A549 (cell line): ENCODE measurements around the gene HEG1. TPM values are rescaled to one million over a fixed set of nuclear protein-coding genes. Genes with fewer than 3 reads are reported as not detected.
A peak's percentile ranks its signal among the peaks of the same experiment; 100 is the strongest.

Source experiments
- ATAC-seq, 2 experiments: fragments of 200-7000 bp in 1 of 2; fragments of >200 bp in 1 of 2; cut with Nextera tagmentation in 1 of 2; cut with Tn5 transposase in 1 of 2; 3 replicates each; pipeline versions ENCODE4 v1.8.0 to v1.9.1; 2018 to 2020; ENCODE audit warnings: mild to moderate bottlenecking in 1 of 2, moderate library complexity in 1 of 2
- CTCF ChIA-PET: fragments of 300-600 bp; sonication (Branson Sonifier 250); formaldehyde crosslinking; extraction: SDS; loops from one replicate; lab custom pipeline; 2021; ENCODE audit warnings: antibody characterized with exemption, inconsistent platforms; lab: Yijun Ruan, JAX
- POLR2A ChIA-PET: fragments of 350-600 bp; formaldehyde crosslinking; extraction: SDS; loops from one replicate; lab custom pipeline; 2021; ENCODE audit warnings: antibody characterized with exemption, inconsistent platforms; lab: Yijun Ruan, JAX
- DNase-seq, 2 experiments: peaks; one replicate each; pipeline versions ENCODE4 v3.0.0 to v3.0.0-alpha.2; 2011 to 2016; ENCODE audit warnings: low read depth in 1 of 2, low spot score in 1 of 2
- FAIRE-seq: peaks from 2 replicates; lab custom pipeline; 2011; peaks lifted over from hg19 to GRCh38; lab: Jason Lieb, UNC
- H3K27ac ChIP-seq, 2 experiments: fragments of >200 bp; sonication (Bioruptor Twin); formaldehyde crosslinking; 3 replicates each; pipeline ENCODE4 v1.5.1; 2016 to 2017
- H3K4me1 ChIP-seq: fragments of >200 bp; sonication (Bioruptor Twin); formaldehyde crosslinking; 3 replicates; pipeline ENCODE4 v1.6.1; 2016
- H3K4me2 ChIP-seq: fragments of >200 bp; sonication (Bioruptor Twin); formaldehyde crosslinking; 3 replicates; pipeline ENCODE4 v1.6.1; 2016
- H3K4me3 ChIP-seq: fragments of >200 bp; sonication (Bioruptor Twin); formaldehyde crosslinking; 3 replicates; pipeline ENCODE4 v1.5.1; 2016
- H3K9me3 ChIP-seq: fragments of >200 bp; sonication (Bioruptor Twin); formaldehyde crosslinking; 3 replicates; pipeline ENCODE4 v1.6.1; 2016
- BHLHE40 ChIP-seq: IDR thresholded peaks from 2 replicates; pipeline ENCODE4 v1.6.1; 2012; ENCODE audit warnings: low read depth, low read length, inconsistent platforms
- HOXB13 ChIP-seq: fragments of 250-450 bp; sonication (Bioruptor Pico); IDR thresholded peaks from 2 replicates; pipeline ENCODE4 v1.5.0; 2020; ENCODE audit warnings: low read depth, mild to moderate bottlenecking, moderate library complexity
- JUNB ChIP-seq: fragments of >200 bp; sonication (Bioruptor Twin); formaldehyde crosslinking; IDR thresholded peaks from 2 replicates; pipeline ENCODE4 v1.6.1; 2016
- KDM1A ChIP-seq: fragments of 200-600 bp; sonication (generic); IDR thresholded peaks from 2 replicates; pipeline ENCODE4 v1.6.1; 2016; ENCODE audit warnings: low read depth, mild to moderate bottlenecking
- KDM5A ChIP-seq: fragments of 200-600 bp; sonication (generic); IDR thresholded peaks from 2 replicates; pipeline ENCODE4 v1.6.1; 2016; ENCODE audit warnings: antibody characterized with exemption, mild to moderate bottlenecking
- NR3C1 ChIP-seq: fragments of >200 bp; sonication (Bioruptor Twin); formaldehyde crosslinking; IDR thresholded peaks from 3 replicates; pipeline ENCODE4 v1.6.1; 2017
- RAD21 ChIP-seq, 2 experiments: fragments of >200 bp in 1 of 2; sonication (Bioruptor Twin) in 1 of 2; formaldehyde crosslinking in 1 of 2; IDR thresholded peaks in 1 of 2; conservative IDR thresholded peaks in 1 of 2; 2 replicates in 1 of 2; 3 replicates in 1 of 2; pipeline ENCODE4 v1.6.1; 2012 to 2018; ENCODE audit warnings: inconsistent platforms in 1 of 2
- RARB ChIP-seq: fragments of 250-450 bp; sonication (Bioruptor Pico); IDR thresholded peaks from 2 replicates; pipeline ENCODE4 v1.8.0; 2021; ENCODE audit warnings: mild to moderate bottlenecking, moderate library complexity
- SMC3 ChIP-seq: fragments of >200 bp; sonication (Bioruptor Twin); formaldehyde crosslinking; IDR thresholded peaks from 3 replicates; pipeline ENCODE4 v1.6.1; 2018; ENCODE audit warnings: inconsistent platforms
- WGBS: methylation state at CpG from one replicate; pipeline ENCODE4 v1.1.6; 2017; ENCODE audit errors: missing lambda C conversion rate; 5-methylcytosine and 5-hydroxymethylcytosine counted together
- polyA plus RNA-seq, 4 experiments: library from polyadenylated mRNA; depleted of rRNA in 3 of 4; stranded (reverse); fragments of >200 nt; fragmentation: RNase III in 1 of 4; extraction: RNeasy Plus Mini Kit Qiagen cat#74134 plus additional on column Dnase treatment in 1 of 4; gene quantifications; 2 replicates in 3 of 4; 3 replicates in 1 of 4; pipeline ENCODE4 v1.2.3, GENCODE V29; 2011 to 2017
- TF ChIP-seq, protein P1 (sequence below): fragments of >200 bp; sonication (Bioruptor Twin); formaldehyde crosslinking; IDR thresholded peaks from 3 replicates; pipeline ENCODE4 v1.5.1; 2016
- TF ChIP-seq, protein P2 (sequence below): fragments of 450-650 bp; IDR thresholded peaks from 2 replicates; pipeline ENCODE4 v1.6.1; 2014; ENCODE audit warnings: antibody characterized with exemption
- TF ChIP-seq, protein P3 (sequence below): fragments of 250-450 bp; sonication (Bioruptor Pico); IDR thresholded peaks from 2 replicates; pipeline ENCODE4 v1.5.0; 2021; ENCODE audit warnings: mild to moderate bottlenecking, moderate library complexity, borderline replicate concordance
- TF ChIP-seq, protein P4 (sequence below): fragments of 200-600 bp; sonication (generic); IDR thresholded peaks from 2 replicates; pipeline ENCODE4 v1.6.1; 2016; ENCODE audit warnings: antibody characterized with exemption, mild to moderate bottlenecking, moderate library complexity

The HEG1 gene
- polyA plus RNA-seq, 2 of the 4 experiments (the other 2 are of a cell fraction): 5.4 to 5.6 TPM

DNA sequence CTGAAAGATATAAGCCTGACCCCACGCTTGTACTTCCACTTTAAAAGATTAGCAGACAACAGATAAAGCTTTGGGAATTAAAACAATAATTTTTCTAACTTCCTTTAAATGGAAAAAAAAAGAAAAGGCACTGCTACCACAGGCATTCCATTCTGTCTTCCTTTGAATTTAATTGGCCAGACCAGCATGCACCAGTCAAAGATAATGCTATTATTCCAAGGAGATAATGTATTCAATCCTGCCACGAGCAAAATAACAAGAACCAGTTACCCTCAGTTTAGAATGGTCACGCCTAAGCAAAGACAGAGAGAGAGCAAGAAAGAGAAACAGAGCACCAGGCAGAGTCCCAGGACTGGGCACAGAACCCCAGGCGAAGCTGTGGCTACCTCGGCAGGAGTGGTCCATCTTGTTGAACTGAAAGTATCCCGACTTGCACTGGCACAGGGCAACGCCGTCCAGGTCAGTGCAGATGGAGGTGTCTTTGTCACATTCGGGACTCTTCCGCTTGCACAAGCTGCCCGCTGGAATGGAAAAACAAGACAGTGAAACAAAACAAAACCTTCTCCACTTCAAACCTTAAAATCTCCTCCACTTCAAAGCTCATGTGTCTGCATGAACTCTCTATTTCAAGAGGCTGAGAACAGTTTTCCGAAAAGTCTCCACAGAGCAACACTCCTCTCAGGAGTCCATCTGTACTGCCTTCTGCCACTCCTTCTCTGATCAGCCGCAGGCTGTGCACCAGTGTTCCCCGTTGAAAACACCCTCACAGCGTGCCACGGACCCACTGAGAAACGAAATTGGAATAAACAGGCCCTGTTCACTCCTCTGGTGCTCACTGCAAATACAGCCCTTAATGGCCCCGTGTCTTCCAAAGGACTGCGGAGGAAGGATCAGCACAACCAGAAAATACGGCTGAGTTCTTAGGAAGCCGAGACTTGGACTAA lies 58.2 kb downstream of the HEG1 start:
- POLR2A ChIA-PET: no interaction called here
- H3K4me2 ChIP-seq: no peak overlapping the region
- DNase-seq: no peak
- H3K9me3 ChIP-seq: no peaks in the 10 kb centered on the region
- 0 out of 3 replicates have a peak, but pooled peaks cover 3% of the 10 kb centered on the region for H3K4me1 ChIP-seq
- H3K4me3 ChIP-seq: no peak overlapping the region
- no peak for TF ChIP-seq NR3C1
- TF ChIP-seq KDM5A: no peak
- TF ChIP-seq, protein P1, sequence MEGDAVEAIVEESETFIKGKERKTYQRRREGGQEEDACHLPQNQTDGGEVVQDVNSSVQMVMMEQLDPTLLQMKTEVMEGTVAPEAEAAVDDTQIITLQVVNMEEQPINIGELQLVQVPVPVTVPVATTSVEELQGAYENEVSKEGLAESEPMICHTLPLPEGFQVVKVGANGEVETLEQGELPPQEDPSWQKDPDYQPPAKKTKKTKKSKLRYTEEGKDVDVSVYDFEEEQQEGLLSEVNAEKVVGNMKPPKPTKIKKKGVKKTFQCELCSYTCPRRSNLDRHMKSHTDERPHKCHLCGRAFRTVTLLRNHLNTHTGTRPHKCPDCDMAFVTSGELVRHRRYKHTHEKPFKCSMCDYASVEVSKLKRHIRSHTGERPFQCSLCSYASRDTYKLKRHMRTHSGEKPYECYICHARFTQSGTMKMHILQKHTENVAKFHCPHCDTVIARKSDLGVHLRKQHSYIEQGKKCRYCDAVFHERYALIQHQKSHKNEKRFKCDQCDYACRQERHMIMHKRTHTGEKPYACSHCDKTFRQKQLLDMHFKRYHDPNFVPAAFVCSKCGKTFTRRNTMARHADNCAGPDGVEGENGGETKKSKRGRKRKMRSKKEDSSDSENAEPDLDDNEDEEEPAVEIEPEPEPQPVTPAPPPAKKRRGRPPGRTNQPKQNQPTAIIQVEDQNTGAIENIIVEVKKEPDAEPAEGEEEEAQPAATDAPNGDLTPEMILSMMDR: no peak
- TF ChIP-seq RARB: no peak
- TF ChIP-seq JUNB: no peak
- TF ChIP-seq, protein P2, sequence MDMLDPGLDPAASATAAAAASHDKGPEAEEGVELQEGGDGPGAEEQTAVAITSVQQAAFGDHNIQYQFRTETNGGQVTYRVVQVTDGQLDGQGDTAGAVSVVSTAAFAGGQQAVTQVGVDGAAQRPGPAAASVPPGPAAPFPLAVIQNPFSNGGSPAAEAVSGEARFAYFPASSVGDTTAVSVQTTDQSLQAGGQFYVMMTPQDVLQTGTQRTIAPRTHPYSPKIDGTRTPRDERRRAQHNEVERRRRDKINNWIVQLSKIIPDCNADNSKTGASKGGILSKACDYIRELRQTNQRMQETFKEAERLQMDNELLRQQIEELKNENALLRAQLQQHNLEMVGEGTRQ: no peak
- TF ChIP-seq BHLHE40: no peak
- TF ChIP-seq, all 56 proteins: peak for 0
- no peak overlapping the region for H3K27ac ChIP-seq
- FAIRE-seq (no peak), ATAC-seq (no peak)
- WGBS: 89% methylated on average over 21 of the region's 21 CpGs
- CTCF ChIA-PET: interaction anchor here (0.9 to 6.3 kb wide), 4 partner anchors 87 to 441 kb away, joined by 3 to 96 read pairs (median 3); no protein-coding TSS in a partner anchor

DNA sequence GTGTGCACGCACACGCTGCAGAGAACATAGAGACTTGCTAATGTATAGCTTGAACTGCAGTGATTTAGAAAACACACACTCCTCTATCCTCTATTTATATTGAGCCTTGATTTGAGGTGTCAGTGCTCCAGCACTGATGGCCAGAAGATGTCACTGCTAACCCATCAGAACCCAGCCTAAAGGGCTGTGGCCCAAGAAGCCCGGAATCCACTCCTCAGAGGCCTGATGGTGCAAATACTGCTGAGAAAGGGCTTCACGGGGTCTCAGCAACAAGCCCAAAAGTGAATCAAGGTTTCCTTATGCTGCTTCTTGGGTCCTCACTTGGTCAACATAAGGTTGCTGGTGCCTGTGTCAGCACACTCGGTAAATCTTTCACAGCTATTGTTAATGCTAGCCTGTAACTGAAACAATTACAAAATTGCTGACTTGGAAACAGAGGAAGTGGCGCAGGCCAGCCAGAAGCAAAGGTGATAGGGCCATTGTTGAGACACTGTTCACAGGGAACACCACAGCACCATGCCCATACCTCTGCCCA lies 60.3 kb downstream of the HEG1 start:
- POLR2A ChIA-PET: no interaction called here
- Histone ChIP-seq H3K4me3 (no peak overlapping the region), H3K27ac (peak overlapping the region; percentile 15 to 76; a peak in 4 of 6 replicates), H3K4me2 (no peak overlapping the region), H3K9me3 (no peaks in the 10 kb centered on the region), H3K4me1 (0 out of 3 replicates have a peak, but pooled peaks cover 3% of the 10 kb centered on the region)
- FAIRE-seq: no peak
- ATAC-seq: peak; percentile 97
- TF ChIP-seq SMC3 (peak; percentile 84), RAD21 (conservative IDR thresholded peaks at IDR 0.05 in 1 of 2, IDR thresholded peaks at IDR 0.05 in 1 of 2) (peak; percentile 90)
- TF ChIP-seq, protein P1: peak; percentile 72
- TF ChIP-seq, protein P2: no peak
- CTCF ChIA-PET: interaction anchor here (0.6 to 6.3 kb wide), 52 partner anchors 9 to 591 kb away, joined by 3 to 96 read pairs (median 3); no protein-coding TSS in a partner anchor
- peak; percentile 56 to 58 for DNase-seq
- WGBS: 73% methylated on average over 5 of the region's 6 CpGs

DNA sequence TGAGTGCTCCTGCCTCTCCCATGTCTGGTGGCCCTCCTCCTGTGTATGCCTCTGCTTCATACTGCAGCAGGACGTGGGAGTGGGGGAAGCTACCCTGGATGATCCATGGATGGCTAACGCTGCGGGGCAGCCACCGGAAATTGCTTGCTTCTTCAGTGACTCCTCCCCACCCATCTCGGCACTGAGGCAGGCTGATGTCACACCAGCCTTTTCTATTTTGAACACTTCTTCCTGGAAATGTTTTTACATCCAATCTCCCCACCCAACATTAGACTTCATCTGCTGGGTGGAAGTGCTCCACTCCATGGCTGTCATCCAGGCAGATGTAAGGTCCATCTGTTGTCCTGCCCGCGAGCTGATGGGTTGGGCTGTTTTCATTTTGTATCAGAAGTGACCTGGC lies 62.3 kb downstream of the HEG1 start:
- WGBS: 90% methylated on average over 7 of the region's 7 CpGs
- no peak for FAIRE-seq

More for the DNA sequence above, 62.3 kb downstream of the HEG1 start:
- TF ChIP-seq RARB: no peak
- TF ChIP-seq HOXB13 (CRISPR knock-in tag): no peak
- TF ChIP-seq KDM1A: no peak
- TF ChIP-seq, protein P3, sequence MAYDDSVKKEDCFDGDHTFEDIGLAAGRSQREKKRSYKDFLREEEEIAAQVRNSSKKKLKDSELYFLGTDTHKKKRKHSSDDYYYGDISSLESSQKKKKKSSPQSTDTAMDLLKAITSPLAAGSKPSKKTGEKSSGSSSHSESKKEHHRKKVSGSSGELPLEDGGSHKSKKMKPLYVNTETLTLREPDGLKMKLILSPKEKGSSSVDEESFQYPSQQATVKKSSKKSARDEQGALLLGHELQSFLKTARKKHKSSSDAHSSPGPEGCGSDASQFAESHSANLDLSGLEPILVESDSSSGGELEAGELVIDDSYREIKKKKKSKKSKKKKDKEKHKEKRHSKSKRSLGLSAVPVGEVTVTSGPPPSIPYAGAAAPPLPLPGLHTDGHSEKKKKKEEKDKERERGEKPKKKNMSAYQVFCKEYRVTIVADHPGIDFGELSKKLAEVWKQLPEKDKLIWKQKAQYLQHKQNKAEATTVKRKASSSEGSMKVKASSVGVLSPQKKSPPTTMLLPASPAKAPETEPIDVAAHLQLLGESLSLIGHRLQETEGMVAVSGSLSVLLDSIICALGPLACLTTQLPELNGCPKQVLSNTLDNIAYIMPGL: no peak
- no peak for TF ChIP-seq SMC3
- TF ChIP-seq, protein P4, sequence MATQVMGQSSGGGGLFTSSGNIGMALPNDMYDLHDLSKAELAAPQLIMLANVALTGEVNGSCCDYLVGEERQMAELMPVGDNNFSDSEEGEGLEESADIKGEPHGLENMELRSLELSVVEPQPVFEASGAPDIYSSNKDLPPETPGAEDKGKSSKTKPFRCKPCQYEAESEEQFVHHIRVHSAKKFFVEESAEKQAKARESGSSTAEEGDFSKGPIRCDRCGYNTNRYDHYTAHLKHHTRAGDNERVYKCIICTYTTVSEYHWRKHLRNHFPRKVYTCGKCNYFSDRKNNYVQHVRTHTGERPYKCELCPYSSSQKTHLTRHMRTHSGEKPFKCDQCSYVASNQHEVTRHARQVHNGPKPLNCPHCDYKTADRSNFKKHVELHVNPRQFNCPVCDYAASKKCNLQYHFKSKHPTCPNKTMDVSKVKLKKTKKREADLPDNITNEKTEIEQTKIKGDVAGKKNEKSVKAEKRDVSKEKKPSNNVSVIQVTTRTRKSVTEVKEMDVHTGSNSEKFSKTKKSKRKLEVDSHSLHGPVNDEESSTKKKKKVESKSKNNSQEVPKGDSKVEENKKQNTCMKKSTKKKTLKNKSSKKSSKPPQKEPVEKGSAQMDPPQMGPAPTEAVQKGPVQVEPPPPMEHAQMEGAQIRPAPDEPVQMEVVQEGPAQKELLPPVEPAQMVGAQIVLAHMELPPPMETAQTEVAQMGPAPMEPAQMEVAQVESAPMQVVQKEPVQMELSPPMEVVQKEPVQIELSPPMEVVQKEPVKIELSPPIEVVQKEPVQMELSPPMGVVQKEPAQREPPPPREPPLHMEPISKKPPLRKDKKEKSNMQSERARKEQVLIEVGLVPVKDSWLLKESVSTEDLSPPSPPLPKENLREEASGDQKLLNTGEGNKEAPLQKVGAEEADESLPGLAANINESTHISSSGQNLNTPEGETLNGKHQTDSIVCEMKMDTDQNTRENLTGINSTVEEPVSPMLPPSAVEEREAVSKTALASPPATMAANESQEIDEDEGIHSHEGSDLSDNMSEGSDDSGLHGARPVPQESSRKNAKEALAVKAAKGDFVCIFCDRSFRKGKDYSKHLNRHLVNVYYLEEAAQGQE: no peak
- TF ChIP-seq, all 56 proteins: peak for 0
- CTCF ChIA-PET: interaction anchor here (0.6 to 6.3 kb wide), 5 partner anchors 81 to 593 kb away, joined by 3 to 96 read pairs (median 4); no protein-coding TSS in a partner anchor
- DNase-seq (no peak), ATAC-seq (no peak)
- H3K9me3 ChIP-seq: no peaks in the 10 kb centered on the region
- no peak overlapping the region for H3K4me3 ChIP-seq
- H3K4me2 ChIP-seq: no peak overlapping the region
- H3K27ac ChIP-seq: no peak overlapping the region
- H3K4me1 ChIP-seq: 0 out of 3 replicates have a peak, but pooled peaks cover 3% of the 10 kb centered on the region
- POLR2A ChIA-PET: no interaction called here
